Sigmoid colon (tissue), 7 donors: ENCODE data around the gene TECTA. TPM values are rescaled to one million over a fixed set of nuclear protein-coding genes. Genes with fewer than 3 reads are reported as not detected.

Experiments
- DNase-seq: peaks from one replicate; pipeline ENCODE4 v3.0.0-alpha.2; 2019
- H3K27ac ChIP-seq, 4 donors: fragments of 200-600 bp; sonication (generic); one replicate each; pipeline ENCODE4 v1.5.1; 2016 to 2019; ENCODE audit warnings: mild to moderate bottlenecking in 1 of 4
- H3K27me3 ChIP-seq, 3 donors: fragments of 200-600 bp; sonication (generic); one replicate each; pipeline ENCODE4 v1.5.1; 2019; ENCODE audit warnings: mild to moderate bottlenecking in 1 of 3
- H3K36me3 ChIP-seq, 4 donors: fragments of 200-600 bp; sonication (generic); one replicate each; pipeline ENCODE4 v1.5.1; 2016 to 2019
- H3K4me1 ChIP-seq, 4 donors: fragments of 200-600 bp; sonication (generic); one replicate each; pipeline ENCODE4 v1.5.1; 2017 to 2019
- H3K4me3 ChIP-seq, 4 donors: fragments of 200-600 bp; sonication (generic); one replicate each; pipeline ENCODE4 v1.5.1; 2017 to 2019; ENCODE audit warnings: mild to moderate bottlenecking in 2 of 4, moderate library complexity in 1 of 4
- H3K9me3 ChIP-seq, 4 donors: fragments of 200-600 bp in 3 of 4; sonication (generic) in 3 of 4; one replicate each; pipeline versions ENCODE4 v1.5.1 to v1.6.1; 2013 to 2019
- CTCF ChIP-seq, 4 experiments: fragments of 450-650 bp in 3 of 4; fragments of 200-600 bp in 1 of 4; IDR thresholded peaks; one replicate each; pipeline ENCODE4 v1.5.1; 2016 to 2019; ENCODE audit warnings: antibody characterized with exemption in 4 of 4, mild to moderate bottlenecking in 3 of 4, moderate library complexity in 2 of 4
- EP300 ChIP-seq, 4 donors: sonication (generic); formaldehyde crosslinking; IDR thresholded peaks; one replicate each; pipeline ENCODE4 v1.6.1; 2017; ENCODE audit warnings: antibody characterized with exemption in 4 of 4
- POLR2A ChIP-seq, 2 donors: fragments of 450-650 bp; IDR thresholded peaks; one replicate each; pipeline ENCODE4 v1.6.1; 2016; ENCODE audit warnings: antibody characterized with exemption in 2 of 2, mild to moderate bottlenecking in 2 of 2, moderate library complexity in 2 of 2
- POLR2AphosphoS5 ChIP-seq, 4 donors: sonication (generic); formaldehyde crosslinking; IDR thresholded peaks; one replicate each; pipeline ENCODE4 v1.6.1; 2017; ENCODE audit warnings: antibody characterized with exemption in 4 of 4
- WGBS, 2 donors: extraction: QIAGEN DNeasy Blood & Tissue Kit; methylation state at CpG; one replicate each; pipeline ENCODE4 v1.1.7; 2013; 5-methylcytosine and 5-hydroxymethylcytosine counted together
- intact Hi-C: fragments of 100-400 bp; cut with DNase I; formaldehyde crosslinking; loops from one replicate; pipeline ENCODE4 v1.15.1; 2023
- polyA plus RNA-seq, 3 donors: library from polyadenylated mRNA; stranded (reverse); fragments of 200-250 nt; gene quantifications; one replicate each; pipeline ENCODE4 v1.2.3, GENCODE V29; 2013
- total RNA-seq, 4 donors: library from RNA; depleted of rRNA; stranded (reverse); fragments of >200 nt; gene quantifications; one replicate each; pipeline ENCODE4 v1.1.0, GENCODE V29; 2016
- donor health status: healthy with polysubstance abuse.
- donor health status: Bipolar disorder and iron deficiency.
- donor health status: healthy.

TECTA gene
- total and polyA plus RNA-seq, 7 donors = 0.28 to 3.9 (median 1.1) TPM; not detected in 2

GRCh38 chr11:121105481-121106195 lies 4.6 kb downstream of the TECTA start:
- 72 to 77% methylated on average over 6 of the region's 6 CpGs for WGBS, 2 donors
- peak overlapping the region in 3 of 4 donors; percentile 4 to 40 (median 9) for H3K27ac ChIP-seq
- intact Hi-C loops = no loop called here

GRCh38 chr11:121106812-121107211 lies 5.8 kb downstream of the TECTA start:
- intact Hi-C loops = no loop called here
- Histone ChIP-seq H3K4me3 (no peak overlapping the region), H3K27me3 (no peaks in the 10 kb centered on the region), H3K4me1 (peaks cover 0 to 22% (median 12%) of the 10 kb centered on the region in 4 donors), H3K27ac (no peak overlapping the region), H3K36me3 (no peaks in the 10 kb centered on the region), H3K9me3 (no peaks in the 10 kb centered on the region)
- WGBS, 2 donors = 73 to 75% methylated on average over 5 of the region's 5 CpGs
- no peak for DNase-seq
- TF ChIP-seq CTCF (IDR thresholded peaks at IDR 0.05) = no peak
- no peak for TF ChIP-seq POLR2A (IDR thresholded peaks at IDR 0.05)
- no peak for TF ChIP-seq POLR2AphosphoS5 (IDR thresholded peaks at IDR 0.05)

More at GRCh38 chr11:121105481-121106195, 4.6 kb downstream of the TECTA start:
- no peak for TF ChIP-seq POLR2AphosphoS5 (IDR thresholded peaks at IDR 0.05)
- TF ChIP-seq POLR2A (IDR thresholded peaks at IDR 0.05) = no peak
- TF ChIP-seq CTCF (IDR thresholded peaks at IDR 0.05) = no peak
- TF ChIP-seq EP300 (IDR thresholded peaks at IDR 0.05) = no peak
- no peak for DNase-seq
- Histone ChIP-seq H3K4me1 (peaks cover 0 to 22% (median 12%) of the 10 kb centered on the region in 4 donors), H3K4me3 (no peak overlapping the region), H3K9me3 (no peaks in the 10 kb centered on the region), H3K36me3 (no peaks in the 10 kb centered on the region), H3K27me3 (no peaks in the 10 kb centered on the region)

GRCh38 chr11:121108413-121108812 lies 7.4 kb downstream of the TECTA start:
- DNase-seq = no peak
- intact Hi-C loops = no loop called here
- no peak for TF ChIP-seq CTCF (IDR thresholded peaks at IDR 0.05)
- TF ChIP-seq POLR2AphosphoS5 (IDR thresholded peaks at IDR 0.05) = no peak
- no peak for TF ChIP-seq POLR2A (IDR thresholded peaks at IDR 0.05)
- TF ChIP-seq EP300 (IDR thresholded peaks at IDR 0.05) = no peak
- Histone ChIP-seq H3K4me3 (no peak overlapping the region), H3K27me3 (no peaks in the 10 kb centered on the region), H3K36me3 (no peaks in the 10 kb centered on the region), H3K4me1 (peaks cover 0 to 25% (median 12%) of the 10 kb centered on the region in 4 donors), H3K9me3 (no peaks in the 10 kb centered on the region), H3K27ac (no peak overlapping the region)
- WGBS, 2 donors = 44 to 93% methylated on average over 1 of the region's 1 CpG

- no peaks in the 10 kb centered on the region for H3K9me3 ChIP-seq
- WGBS, 2 donors = 73 to 91% methylated on average over 2 of the region's 2 CpGs
- intact Hi-C loops = no loop called here
Measured at GRCh38 chr11:121109471-121109870, 8.4 kb downstream of the TECTA start.

More at GRCh38 chr11:121109471-121109870, 8.4 kb downstream of the TECTA start:
- Histone ChIP-seq H3K4me1 (peaks cover 0 to 21% (median 11%) of the 10 kb centered on the region in 4 donors), H3K27me3 (no peaks in the 10 kb centered on the region), H3K27ac (no peak overlapping the region), H3K36me3 (no peaks in the 10 kb centered on the region), H3K4me3 (no peak overlapping the region)
- no peak for DNase-seq
- no peak for TF ChIP-seq POLR2AphosphoS5 (IDR thresholded peaks at IDR 0.05)
- TF ChIP-seq EP300 (IDR thresholded peaks at IDR 0.05) = no peak
- TF ChIP-seq CTCF (IDR thresholded peaks at IDR 0.05) = no peak
- TF ChIP-seq POLR2A (IDR thresholded peaks at IDR 0.05) = no peak
